Measurements from ENCODE around the gene BSCL2.
A peak's percentile ranks its signal among the peaks of the same experiment; 100 is the strongest.
"Not testable (repeated sequence)": the region's sequence is repeated elsewhere in the genome, so short reads cannot be mapped to it uniquely, and the experiment has no call there.

Gene BSCL2

DNA sequence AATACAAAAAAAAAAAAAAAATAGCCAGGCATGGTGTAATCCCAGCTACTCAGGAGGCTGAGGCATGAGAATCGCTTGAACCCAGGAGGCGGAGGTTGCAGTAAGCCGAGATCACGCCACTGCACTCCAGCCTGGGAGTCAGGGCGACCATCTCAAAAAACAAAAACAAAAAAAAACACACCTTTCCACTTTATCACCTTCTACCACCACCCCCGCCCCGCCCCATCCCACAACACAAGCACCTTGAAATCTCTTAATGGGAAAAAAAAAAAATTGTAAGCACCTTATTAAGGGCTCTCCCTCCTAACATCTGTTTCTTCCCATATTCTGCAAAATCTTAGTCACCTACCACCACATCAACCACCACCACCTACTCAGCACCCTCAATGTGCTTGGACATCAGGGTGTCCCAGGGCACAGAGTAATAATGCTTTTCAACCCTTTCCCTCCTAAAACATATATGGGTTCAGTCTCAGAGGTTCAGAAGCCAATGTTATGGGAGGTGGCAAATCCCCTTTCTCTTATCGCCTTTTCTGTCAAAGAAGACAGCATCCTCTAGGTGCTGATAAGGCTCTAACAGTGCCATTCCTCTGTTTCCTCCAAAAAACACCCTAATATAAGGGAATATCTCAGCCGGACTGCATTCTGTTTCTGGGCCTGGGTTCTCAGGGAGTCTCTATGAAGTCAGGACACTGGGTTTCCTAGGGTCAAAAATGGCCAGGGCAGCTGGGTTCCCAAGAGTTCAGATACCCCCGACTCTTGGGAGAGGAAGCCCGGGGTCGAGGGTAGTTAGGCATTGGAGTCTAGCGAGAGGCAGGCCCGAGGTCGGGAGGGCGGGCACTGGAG is 54.8 kb downstream of the BSCL2 start:
- DNase-seq, result no peak

DNA sequence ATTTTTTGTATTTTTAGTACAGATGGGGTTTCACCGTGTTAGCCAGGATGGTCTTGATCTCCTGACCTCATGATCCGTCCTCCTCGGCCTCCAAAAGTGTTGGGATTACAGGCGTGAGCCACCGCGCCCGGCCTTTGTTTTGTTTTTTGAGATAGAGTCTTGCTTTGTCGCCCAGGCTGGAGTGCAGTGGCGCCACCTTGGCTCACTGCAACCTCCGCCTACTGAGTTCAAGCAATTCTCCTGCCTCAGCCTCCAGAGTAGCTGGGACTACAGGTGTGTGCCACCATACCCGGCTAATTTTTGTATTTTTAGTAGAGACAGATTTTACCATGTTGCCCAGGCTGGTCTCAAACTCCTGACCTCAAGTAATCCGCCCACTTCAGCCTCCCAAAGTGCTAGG is 56.9 kb downstream of the BSCL2 start:
- DNase-seq, result not testable (repeated sequence)

DNA sequence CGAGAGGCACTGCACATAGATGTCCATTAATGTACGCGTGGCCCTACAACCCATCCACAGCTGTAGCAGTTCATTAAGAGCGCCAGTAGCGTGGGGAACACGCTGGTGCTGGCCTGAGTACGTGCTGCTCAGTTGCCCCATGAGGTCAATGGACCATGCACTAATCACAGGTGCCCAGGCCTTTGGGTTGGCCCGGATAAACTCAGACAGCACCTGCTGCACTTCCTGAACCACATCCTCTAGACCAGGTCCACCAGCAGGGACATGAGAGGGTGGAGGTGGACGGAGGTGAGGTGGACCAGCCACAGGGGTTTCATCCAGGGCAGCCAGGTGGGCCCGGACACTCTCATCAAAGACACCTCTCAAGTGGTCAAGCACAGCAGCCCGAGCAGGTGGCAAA is 57.7 kb downstream of the BSCL2 start:
- no peak for DNase-seq

DNA sequence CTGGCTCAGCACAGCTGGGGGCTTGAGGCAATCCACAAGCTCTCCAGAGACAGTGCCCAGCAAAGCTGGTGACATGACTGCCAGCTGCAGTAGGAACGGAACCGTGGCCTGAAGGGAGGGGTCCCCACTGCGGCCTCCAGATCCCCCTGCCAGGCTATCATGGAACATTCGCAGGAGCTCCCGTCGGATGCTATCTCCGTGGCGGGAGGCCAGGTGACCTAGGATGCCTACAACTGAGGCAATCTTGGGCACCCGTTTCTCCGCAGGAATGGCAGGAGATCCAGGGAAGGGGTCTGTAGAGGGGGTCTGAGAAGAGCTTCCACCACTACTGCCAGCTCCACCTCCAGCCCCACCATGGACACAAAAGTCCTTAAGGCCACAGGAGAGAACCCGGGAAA is 58.3 kb downstream of the BSCL2 start:
- DNase-seq, result no peak

DNA sequence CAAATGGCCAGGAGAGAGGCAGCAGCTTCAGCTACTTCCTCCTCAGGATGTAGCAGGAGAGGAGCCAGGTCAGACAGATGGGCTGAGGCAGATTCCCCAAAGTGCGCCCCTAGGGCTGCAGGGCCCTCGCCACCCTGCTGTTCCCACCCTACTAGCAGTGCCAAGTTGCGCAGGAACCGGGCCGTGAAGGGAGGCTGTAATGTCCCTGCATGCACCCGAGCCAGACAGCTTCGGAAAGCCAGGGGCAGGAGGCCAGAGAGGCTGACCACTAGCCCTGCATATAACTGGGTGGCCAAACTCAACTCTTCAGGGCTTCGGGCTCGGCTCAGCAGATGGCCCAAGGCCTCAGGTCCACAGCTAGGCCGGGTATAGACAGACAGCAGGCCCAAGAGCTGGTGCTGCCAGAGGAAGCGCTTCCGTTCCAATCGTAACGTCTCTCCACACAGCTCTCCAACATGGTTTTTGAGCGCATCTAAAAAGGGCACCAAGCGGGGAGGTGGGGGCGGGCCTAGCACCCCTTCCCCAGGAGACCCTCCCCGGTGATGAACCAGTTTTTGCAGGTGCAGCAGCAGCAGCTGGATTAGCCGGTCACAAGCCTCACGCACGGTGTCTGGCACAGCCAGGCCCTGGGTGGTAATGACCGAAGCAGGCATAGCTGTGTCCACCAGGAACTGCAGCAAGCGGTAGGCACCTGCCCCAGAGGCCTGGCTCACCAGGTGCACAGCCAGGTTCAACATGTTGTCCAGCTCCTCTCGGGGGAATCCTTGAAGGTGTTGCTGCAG is 58.8 kb downstream of the BSCL2 start:
- no peak for DNase-seq

DNA sequence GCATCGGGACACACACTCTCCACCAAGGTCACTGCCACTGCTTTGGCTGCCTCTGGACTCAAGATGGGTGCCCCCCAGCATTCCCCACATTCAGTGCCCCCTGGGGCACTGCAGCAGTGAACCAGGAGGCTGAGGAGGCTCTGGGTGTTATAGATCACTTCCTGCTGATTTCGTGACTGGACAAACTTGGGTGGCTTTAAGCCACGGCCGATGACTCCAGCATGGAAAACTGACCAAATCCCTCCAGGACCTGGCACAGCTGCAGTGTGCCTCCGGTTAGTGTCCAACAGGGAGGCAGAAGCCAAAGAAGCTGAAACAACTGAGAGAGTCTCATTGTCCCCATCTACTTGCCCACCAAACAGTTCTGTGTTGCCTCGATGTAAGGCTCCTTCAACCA is 59.6 kb downstream of the BSCL2 start:
- DNase-seq, result no peak

DNA sequence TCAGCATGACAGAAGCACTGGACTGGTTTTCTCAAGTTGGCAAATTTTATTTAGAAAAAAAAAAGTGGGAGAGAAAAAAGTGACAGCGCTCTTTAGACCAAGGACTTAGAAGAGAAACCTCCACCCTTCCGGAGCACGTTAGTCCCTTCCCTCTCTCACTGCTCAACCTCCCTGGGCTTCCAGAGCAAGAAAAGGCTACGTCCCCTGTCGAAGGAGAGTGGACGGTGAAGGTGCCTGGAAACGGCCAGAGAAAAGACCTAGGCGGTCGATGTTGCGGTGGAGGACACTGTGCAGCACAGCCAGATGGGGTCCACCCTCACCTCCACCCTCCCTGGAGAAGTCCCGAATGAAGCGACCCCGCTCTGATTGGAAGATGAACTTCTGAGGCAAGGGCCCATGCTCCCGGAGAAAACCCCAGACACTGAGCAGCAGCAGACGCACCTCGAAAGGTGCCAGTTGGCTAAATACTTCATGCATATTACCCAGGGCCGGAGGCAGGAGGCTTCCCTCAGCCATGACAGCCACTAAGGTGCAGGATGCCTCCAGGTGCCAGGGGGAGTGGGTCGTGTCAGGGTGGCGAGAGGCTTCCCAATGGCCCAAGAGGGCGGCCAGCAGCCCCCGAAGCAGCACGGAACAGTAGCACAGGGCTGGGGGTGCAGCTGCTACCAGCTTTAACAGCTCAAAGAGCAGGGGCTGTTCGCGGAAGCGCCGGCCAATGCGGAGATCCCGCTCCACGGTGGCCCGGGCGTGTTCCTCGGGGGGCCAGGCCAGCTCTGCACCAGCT is 60.2 kb downstream of the BSCL2 start:
- DNase-seq, result no peak

DNA sequence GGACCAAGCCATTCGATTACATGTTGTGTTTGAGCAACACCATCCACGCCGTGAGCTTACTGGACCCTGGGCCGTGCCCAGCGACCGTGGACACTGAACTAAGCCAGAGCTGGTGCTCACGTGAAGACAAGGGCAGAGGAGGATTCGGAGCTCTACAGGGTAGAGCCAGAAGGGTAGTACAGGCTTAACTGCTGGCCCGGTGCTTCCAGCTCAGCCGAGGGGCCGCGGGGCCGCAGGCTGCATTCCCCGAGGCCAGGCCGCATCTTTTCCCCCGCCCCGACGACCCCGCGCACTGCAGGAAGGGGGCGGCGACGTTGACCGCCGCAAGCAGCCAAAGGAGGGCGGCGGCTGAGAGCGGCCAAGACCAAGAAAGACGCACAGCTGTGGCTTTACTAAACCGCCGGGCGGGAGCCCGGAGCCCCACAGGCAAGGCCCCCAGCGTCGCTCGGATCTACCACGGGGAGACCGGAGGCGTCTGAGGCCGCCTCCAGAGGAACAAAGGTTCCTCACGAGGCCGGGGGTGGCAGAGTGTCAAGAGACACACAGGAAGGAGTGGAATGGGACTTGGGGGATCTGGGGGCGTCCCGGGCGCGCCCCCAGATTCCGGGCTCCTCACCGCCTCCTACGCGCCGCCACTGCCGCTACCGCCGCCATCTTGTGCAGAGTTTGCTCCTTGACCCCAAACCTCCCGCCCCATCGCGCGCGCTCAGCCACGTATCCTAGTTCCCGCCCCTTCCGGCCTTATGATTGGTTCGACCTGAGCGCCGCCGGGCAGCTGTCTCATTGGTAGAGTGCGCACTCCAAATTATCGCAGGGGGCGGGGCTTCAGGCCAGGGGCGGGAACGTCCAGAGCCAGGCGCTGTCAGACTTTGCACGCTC is 61.0 kb downstream of the BSCL2 start, which contains the start of gene GANAB:
Gene GANAB, minus strand, starts transcription at position 668 of the 879 bp plus-strand sequence. Its CDS starts 14 bp downstream, at position 654.
- DNase-seq, result peak; percentile 98

DNA sequence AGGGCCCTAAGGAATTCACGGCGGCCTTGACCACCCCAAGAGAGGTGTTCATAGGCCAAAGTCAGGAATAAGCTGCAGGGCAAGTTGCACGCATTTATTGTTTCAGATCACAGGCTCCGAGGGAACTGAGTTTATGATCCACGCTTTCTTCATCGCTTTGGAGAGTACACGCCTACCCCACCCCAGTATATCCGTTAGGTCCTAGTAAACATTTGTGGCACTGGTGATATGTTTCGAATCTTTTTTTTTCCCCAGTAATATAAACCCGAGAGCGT is 61.6 kb downstream of the BSCL2 start:
- DNase-seq, result no peak

DNA sequence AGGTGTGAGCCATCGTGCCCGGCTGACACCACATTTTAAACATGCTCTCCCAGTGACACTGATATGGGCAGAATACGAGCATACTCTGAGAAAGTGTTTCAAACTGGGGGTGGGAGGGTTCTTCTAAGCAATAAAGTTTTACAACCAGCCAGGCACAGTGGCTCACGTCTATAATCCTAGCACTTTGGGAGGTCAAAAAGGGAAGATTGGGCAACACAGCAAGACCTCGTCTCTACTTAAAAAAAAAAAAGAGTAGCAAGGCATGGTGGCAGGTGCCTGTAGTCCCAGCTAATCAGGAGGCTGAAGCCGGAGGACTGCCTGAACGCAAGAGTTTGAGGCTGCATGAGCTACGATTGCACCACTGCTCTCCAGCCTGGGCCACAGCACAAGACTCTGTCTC is 63.0 kb downstream of the BSCL2 start:
- no peak for DNase-seq

Measured in fibroblast of skin of scalp (primary cell).